HepG2 (cell line): ENCODE results near the gene DSTYK. TPM values are rescaled to one million over a fixed set of nuclear protein-coding genes. Genes with fewer than 3 reads are reported as not detected.
A peak's percentile ranks its signal among the peaks of the same experiment; 100 is the strongest.

ENCODE experiments used
- ETS1 ChIP-seq: sonication (generic); formaldehyde crosslinking; IDR thresholded peaks from 2 replicates; pipeline ENCODE4 v1.4.0; 2020; ENCODE audit warnings: missing genetic modification reagents
- FLYWCH1 ChIP-seq: sonication (generic); formaldehyde crosslinking; IDR thresholded peaks from 2 replicates; pipeline ENCODE4 v1.8.1; 2023; ENCODE audit warnings: mild to moderate bottlenecking, missing genetic modification reagents
- IKZF4 ChIP-seq: sonication (generic); formaldehyde crosslinking; IDR thresholded peaks from 2 replicates; pipeline ENCODE4 v1.5.1; 2020; ENCODE audit warnings: borderline replicate concordance, mild to moderate bottlenecking, low read depth, missing genetic modification reagents; ENCODE audit errors: not compliant biosample characterization
- ISL2 ChIP-seq: sonication (generic); formaldehyde crosslinking; IDR thresholded peaks from 2 replicates; pipeline ENCODE4 v1.5.0; 2020; ENCODE audit warnings: missing genetic modification reagents
- KAT2B ChIP-seq: fragments of 150-350 bp; IDR thresholded peaks from 2 replicates; pipeline ENCODE4 v1.6.1; 2014; ENCODE audit warnings: low read depth, low read length, borderline replicate concordance
- KDM4B ChIP-seq: sonication (generic); formaldehyde crosslinking; IDR thresholded peaks from 2 replicates; pipeline ENCODE4 v1.4.0; 2020; ENCODE audit warnings: missing genetic modification reagents
- MLLT10 ChIP-seq: sonication (generic); formaldehyde crosslinking; IDR thresholded peaks from 2 replicates; pipeline ENCODE4 v1.4.0; 2020; ENCODE audit warnings: missing genetic modification reagents
- RELA ChIP-seq: sonication (generic); formaldehyde crosslinking; IDR thresholded peaks from 2 replicates; pipeline ENCODE4 v1.4.0; 2020; ENCODE audit warnings: missing genetic modification reagents
- TOE1 ChIP-seq: sonication (generic); formaldehyde crosslinking; IDR thresholded peaks from 2 replicates; pipeline ENCODE4 v1.4.0; 2020; ENCODE audit warnings: mild to moderate bottlenecking, missing genetic modification reagents
- ZBTB38 ChIP-seq: sonication (generic); formaldehyde crosslinking; IDR thresholded peaks from 2 replicates; pipeline ENCODE4 v1.5.1; 2020; ENCODE audit warnings: mild to moderate bottlenecking, missing genetic modification reagents
- ZNF136 ChIP-seq: sonication (generic); formaldehyde crosslinking; IDR thresholded peaks from 2 replicates; pipeline ENCODE4 v1.8.1; 2022; ENCODE audit warnings: low read depth, mild to moderate bottlenecking, moderate library complexity, missing genetic modification reagents
- ZNF230 ChIP-seq: sonication (generic); formaldehyde crosslinking; IDR thresholded peaks from 2 replicates; pipeline ENCODE4 v1.4.0; 2020; ENCODE audit warnings: mild to moderate bottlenecking, missing genetic modification reagents
- ZNF430 ChIP-seq: sonication (generic); formaldehyde crosslinking; IDR thresholded peaks from 2 replicates; pipeline ENCODE4 v1.9.0; 2021; ENCODE audit warnings: mild to moderate bottlenecking, missing genetic modification reagents
- ZNF564 ChIP-seq: sonication (generic); formaldehyde crosslinking; IDR thresholded peaks from 2 replicates; pipeline ENCODE4 v1.8.1; 2023; ENCODE audit warnings: mild to moderate bottlenecking, missing genetic modification reagents
- ZNF616 ChIP-seq: sonication (generic); formaldehyde crosslinking; IDR thresholded peaks from 2 replicates; pipeline ENCODE4 v1.5.0; 2020; ENCODE audit warnings: low read depth, mild to moderate bottlenecking, missing genetic modification reagents
- polyA plus RNA-seq, 8 experiments: library from polyadenylated mRNA; depleted of rRNA in 3 of 8; stranded (reverse) in 7 of 8; unstranded in 1 of 8; fragments of >200 nt; fragmentation: Illumina TruSeq in 4 of 8; extraction: Trizol in 4 of 8; gene quantifications; 2 replicates each; pipeline versions ENCODE4 v1.2.1 to v1.2.3, GENCODE V29; 2011 to 2016; ENCODE audit warnings: low read depth in 4 of 8, missing spikeins in 1 of 8, mixed read lengths in 1 of 8; ENCODE audit not compliant: insufficient read depth in 1 of 8
- total RNA-seq, 5 experiments: library from RNA; depleted of rRNA; stranded (reverse); fragments of >200 nt; fragmentation: Illumina TruSeq; extraction: Trizol; gene quantifications; 2 replicates each; pipeline ENCODE4 v1.2.3, GENCODE V29; 2016; ENCODE audit warnings: low read depth in 1 of 5
- TF ChIP-seq, protein P1 (sequence below): sonication (generic); formaldehyde crosslinking; IDR thresholded peaks from 2 replicates; pipeline ENCODE4 v1.5.1; 2020; ENCODE audit warnings: mild to moderate bottlenecking, missing genetic modification reagents, borderline replicate concordance
- TF ChIP-seq, protein P2 (sequence below): IDR thresholded peaks from 2 replicates; pipeline ENCODE4 v1.6.1; 2012; ENCODE audit warnings: low read length, improper control_type of control experiment

DSTYK gene
- total and polyA plus RNA-seq, 2 of the 13 experiments (the other 11 are each of a cell fraction or from before 2014, with no cell fraction given), result 2.6 to 4.8 TPM

DNA sequence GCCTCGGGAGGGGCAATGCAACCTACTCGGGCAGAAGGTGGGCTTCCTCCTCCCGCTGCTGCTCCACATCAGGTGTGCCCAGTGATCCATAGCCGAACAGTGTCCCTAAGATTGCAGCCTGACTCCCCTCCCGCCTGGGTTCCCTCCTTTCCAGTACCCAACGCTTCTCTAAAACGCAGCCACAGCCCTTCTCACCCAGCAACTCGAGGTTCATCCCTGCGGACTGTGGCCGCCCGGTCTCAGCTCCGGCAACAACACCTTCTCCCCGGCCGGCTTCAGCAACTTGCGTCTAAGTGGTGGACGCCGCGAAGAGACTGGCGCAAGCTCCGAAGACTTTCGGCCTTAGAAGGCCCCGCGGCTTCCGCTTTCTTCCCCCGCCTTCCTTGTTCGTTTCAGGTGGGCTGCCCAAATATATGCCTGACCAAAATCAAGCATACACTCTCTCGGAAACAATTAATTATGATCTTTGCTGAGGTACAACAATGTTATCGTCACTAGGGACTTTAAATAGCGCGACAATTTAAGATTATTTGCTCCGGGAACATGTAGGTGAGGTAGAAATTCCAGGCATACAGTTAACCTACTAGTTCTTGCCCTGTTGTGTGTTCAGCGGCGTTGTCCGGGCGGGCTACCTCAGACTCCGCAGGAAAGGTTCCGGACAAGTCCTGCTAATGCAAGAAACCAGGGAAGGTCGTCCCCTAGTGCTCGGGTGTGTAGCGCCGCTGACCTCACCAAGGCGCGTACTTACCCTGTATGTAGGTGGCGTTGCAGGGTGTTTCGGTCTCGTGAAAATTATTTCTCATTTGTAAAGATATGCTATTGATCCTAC is 89.6 kb downstream of the DSTYK start, which contains the start of gene RBBP5 (continued):
- TF ChIP-seq ISL2 (CRISPR knock-in tag) (peak; percentile 70; the same call in 1 of the 2 replicates), ZNF564 (CRISPR knock-in tag) (no peak), ZBTB38 (CRISPR knock-in tag) (0 out of 2 replicates have a peak, but pooled peaks have one; percentile 36), RELA (no peak), TOE1 (CRISPR knock-in tag) (peak; percentile 58; the same call in 1 of the 2 replicates), MLLT10 (no peak), ZNF616 (no peak; the same call in 1 of the 2 replicates), KDM4B (CRISPR knock-in tag) (peak; percentile 46), ETS1 (CRISPR knock-in tag) (no peak), FLYWCH1 (CRISPR knock-in tag) (0 out of 2 replicates have a peak, but pooled peaks have one; percentile 89), IKZF4 (CRISPR knock-in tag) (no peak), ZNF430 (CRISPR knock-in tag) (no peak), KAT2B (no peak), ZNF136 (peak; percentile 94; the same call in 1 of the 2 replicates), ZNF230 (CRISPR knock-in tag) (peak; percentile 70; the same call in 1 of the 2 replicates)
- TF ChIP-seq, protein P1, sequence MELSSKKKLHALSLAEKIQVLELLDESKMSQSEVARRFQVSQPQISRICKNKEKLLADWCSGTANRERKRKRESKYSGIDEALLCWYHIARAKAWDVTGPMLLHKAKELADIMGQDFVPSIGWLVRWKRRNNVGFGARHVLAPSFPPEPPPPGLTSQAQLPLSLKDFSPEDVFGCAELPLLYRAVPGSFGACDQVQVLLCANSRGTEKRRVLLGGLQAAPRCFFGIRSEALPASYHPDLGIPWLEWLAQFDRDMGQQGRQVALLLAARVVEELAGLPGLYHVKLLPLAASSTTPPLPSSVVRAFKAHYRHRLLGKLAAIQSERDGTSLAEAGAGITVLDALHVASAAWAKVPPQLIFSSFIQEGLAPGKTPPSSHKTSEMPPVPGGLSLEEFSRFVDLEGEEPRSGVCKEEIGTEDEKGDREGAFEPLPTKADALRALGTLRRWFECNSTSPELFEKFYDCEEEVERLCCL, result no peak
- TF ChIP-seq, protein P2, sequence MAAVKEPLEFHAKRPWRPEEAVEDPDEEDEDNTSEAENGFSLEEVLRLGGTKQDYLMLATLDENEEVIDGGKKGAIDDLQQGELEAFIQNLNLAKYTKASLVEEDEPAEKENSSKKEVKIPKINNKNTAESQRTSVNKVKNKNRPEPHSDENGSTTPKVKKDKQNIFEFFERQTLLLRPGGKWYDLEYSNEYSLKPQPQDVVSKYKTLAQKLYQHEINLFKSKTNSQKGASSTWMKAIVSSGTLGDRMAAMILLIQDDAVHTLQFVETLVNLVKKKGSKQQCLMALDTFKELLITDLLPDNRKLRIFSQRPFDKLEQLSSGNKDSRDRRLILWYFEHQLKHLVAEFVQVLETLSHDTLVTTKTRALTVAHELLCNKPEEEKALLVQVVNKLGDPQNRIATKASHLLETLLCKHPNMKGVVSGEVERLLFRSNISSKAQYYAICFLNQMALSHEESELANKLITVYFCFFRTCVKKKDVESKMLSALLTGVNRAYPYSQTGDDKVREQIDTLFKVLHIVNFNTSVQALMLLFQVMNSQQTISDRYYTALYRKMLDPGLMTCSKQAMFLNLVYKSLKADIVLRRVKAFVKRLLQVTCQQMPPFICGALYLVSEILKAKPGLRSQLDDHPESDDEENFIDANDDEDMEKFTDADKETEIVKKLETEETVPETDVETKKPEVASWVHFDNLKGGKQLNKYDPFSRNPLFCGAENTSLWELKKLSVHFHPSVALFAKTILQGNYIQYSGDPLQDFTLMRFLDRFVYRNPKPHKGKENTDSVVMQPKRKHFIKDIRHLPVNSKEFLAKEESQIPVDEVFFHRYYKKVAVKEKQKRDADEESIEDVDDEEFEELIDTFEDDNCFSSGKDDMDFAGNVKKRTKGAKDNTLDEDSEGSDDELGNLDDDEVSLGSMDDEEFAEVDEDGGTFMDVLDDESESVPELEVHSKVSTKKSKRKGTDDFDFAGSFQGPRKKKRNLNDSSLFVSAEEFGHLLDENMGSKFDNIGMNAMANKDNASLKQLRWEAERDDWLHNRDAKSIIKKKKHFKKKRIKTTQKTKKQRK, result no peak
